Upper lobe of right lung (tissue), 1 donor: ENCODE measurements around the gene KCNN3. TPM values are rescaled to one million over a fixed set of nuclear protein-coding genes. Genes with fewer than 3 reads are reported as not detected.

Experiments used
- ATAC-seq: fragments of 200-7000 bp; cut with Tn5 transposase; one replicate; pipeline ENCODE4 v1.9.1; 2020; ENCODE audit warnings: mild to moderate bottlenecking, moderate library complexity
- DNase-seq: peaks from one replicate; pipeline ENCODE4 v3.0.0-alpha.2; 2020
- H3K27ac ChIP-seq: fragments of 200-600 bp; one replicate; pipeline ENCODE4 v1.8.0; 2022
- H3K27me3 ChIP-seq: fragments of 200-600 bp; one replicate; pipeline ENCODE4 v1.8.0; 2022; ENCODE audit warnings: mild to moderate bottlenecking
- H3K36me3 ChIP-seq: fragments of 200-600 bp; one replicate; pipeline ENCODE4 v1.8.0; 2022
- H3K4me1 ChIP-seq: fragments of 200-600 bp; one replicate; pipeline ENCODE4 v1.8.0; 2022
- H3K4me3 ChIP-seq: fragments of 200-600 bp; one replicate; pipeline ENCODE4 v1.8.0; 2022; ENCODE audit warnings: mild to moderate bottlenecking
- H3K9me3 ChIP-seq: fragments of 200-600 bp; one replicate; pipeline ENCODE4 v1.8.0; 2022
- CTCF ChIP-seq: fragments of 200-600 bp; IDR thresholded peaks from one replicate; pipeline ENCODE4 v1.8.0; 2022; ENCODE audit warnings: antibody characterized with exemption
- intact Hi-C: fragments of 100-400 bp; cut with DNase I; formaldehyde crosslinking; loops from one replicate; pipeline ENCODE4 v1.11.0; 2022
- total RNA-seq: library from RNA; stranded (reverse); fragmentation: NEBNext Ultra II Directional; extraction: Animal tissue kit (Norgen Biotek cat#: 25700); gene quantifications from one replicate; pipeline ENCODE4 v1.2.1, GENCODE V29; 2021
- donor health status: DM: no; HTN: yes; CAD: no; lungs with severe emphysema.

Gene KCNN3
- total RNA-seq, 1 donor from 2014 or later = 7.6 TPM

DNA sequence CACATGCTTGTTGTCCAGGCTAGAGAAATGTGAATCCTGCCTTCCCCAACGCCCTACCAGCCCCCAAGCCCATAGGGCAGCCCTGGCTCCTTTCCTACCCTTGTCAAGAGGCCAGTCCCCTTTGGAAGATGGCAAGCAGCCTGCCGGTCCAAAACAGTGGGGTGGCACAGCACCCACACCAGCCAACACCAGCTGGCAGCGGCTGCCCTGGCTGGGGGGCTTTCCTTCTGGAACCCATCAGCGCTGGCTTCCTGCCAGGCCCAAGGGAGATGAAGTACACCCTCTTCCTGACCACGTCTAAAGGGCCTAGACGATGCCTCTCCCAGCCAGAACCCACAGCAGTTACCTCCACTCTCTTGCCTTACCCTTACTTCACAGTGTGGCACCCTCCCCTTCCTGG is 24.2 kb downstream of the KCNN3 start:
- Histone ChIP-seq H3K4me3 (no peak overlapping the region), H3K9me3 (no peaks in the 10 kb centered on the region), H3K27me3 (no peaks in the 10 kb centered on the region), H3K36me3 (no peaks in the 10 kb centered on the region), H3K27ac (no peak overlapping the region), H3K4me1 (peaks cover 7% of the 10 kb centered on the region)
- intact Hi-C loops = no loop called here
- ATAC-seq (no peak), DNase-seq (no peak)
- TF ChIP-seq CTCF = no peak

GRCh38 chr1:154845174-154845573 is 24.9 kb downstream of the KCNN3 start:
- no peaks in the 10 kb centered on the region for H3K27me3 ChIP-seq
- DNase-seq = no peak
- peaks cover 14% of the 10 kb centered on the region for H3K4me1 ChIP-seq
- H3K4me3 ChIP-seq = no peak overlapping the region
- H3K36me3 ChIP-seq = no peaks in the 10 kb centered on the region
- no peak for TF ChIP-seq CTCF
- no peaks in the 10 kb centered on the region for H3K9me3 ChIP-seq
- no peak overlapping the region for H3K27ac ChIP-seq
- ATAC-seq = no peak
- intact Hi-C loops = no loop called here

DNA sequence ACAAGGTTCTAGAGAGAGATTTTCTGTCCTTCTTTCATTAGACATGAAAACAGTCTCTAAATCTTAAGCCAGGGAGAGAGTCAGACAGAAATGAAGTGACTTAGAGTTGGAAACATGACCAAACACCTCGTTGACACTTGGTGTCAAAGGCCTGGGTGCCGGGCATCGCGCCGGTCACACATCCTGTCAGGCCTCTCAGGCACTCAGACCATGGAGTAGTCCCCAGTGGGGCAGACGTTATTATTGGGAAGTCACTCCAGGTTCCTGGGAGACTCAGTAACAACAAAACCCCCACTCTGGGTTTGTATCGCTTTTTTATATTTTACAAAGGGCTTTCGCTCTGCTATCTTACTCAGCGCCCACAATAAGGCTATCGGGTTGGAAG is 25.8 kb downstream of the KCNN3 start:
- no peaks in the 10 kb centered on the region for H3K27me3 ChIP-seq
- H3K36me3 ChIP-seq = no peaks in the 10 kb centered on the region
- intact Hi-C loops = no loop called here
- no peak overlapping the region for H3K4me3 ChIP-seq
- DNase-seq (no peak), ATAC-seq (no peak)
- TF ChIP-seq CTCF = no peak
- peaks cover 21% of the 10 kb centered on the region for H3K4me1 ChIP-seq
- H3K27ac ChIP-seq = no peak overlapping the region
- H3K9me3 ChIP-seq = no peaks in the 10 kb centered on the region

DNA sequence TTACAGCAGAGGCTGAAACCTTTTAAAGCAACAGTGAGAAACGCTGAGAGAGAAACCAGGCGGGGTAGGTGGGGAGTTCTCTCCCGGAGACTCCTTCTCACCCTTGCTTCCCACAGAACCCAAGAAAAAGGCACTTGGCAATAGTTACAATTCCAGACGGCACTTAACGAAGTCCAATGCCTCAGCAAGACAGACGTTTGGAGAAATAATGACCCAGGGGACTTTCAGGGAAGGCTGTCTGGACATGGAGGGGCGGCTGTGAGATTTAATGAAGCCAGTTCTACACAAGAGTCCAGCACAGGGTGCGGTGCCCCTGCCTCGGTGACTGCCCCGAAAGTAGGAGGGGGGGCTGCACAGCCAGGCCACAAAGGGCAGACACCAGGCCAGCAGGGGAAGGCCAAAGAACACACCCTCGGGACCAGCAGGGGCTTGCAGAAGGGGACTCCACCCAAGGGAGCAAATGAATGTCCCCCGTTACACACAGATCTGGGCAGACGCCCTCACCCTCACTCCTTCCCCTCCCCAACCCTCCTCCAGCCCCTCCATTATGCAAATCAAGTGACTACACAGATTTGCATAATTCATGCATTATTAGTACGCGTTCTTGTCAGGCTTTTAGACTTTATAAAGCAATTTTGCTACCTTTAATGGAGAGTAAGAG is 26.3 kb downstream of the KCNN3 start:
- intact Hi-C loops = no loop called here
- DNase-seq = no peak
- no peak for ATAC-seq
- H3K36me3 ChIP-seq = no peaks in the 10 kb centered on the region
- H3K4me3 ChIP-seq = no peak overlapping the region
- H3K27me3 ChIP-seq = no peaks in the 10 kb centered on the region
- H3K9me3 ChIP-seq = no peaks in the 10 kb centered on the region
- no peak overlapping the region for H3K27ac ChIP-seq
- H3K4me1 ChIP-seq = peaks cover 24% of the 10 kb centered on the region
- TF ChIP-seq CTCF = no peak

- peaks cover 20% of the 10 kb centered on the region for H3K4me1 ChIP-seq
- no peak for TF ChIP-seq CTCF
- DNase-seq (no peak), ATAC-seq (no peak)
- H3K9me3 ChIP-seq = no peaks in the 10 kb centered on the region
- no peak overlapping the region for H3K4me3 ChIP-seq
- no peak overlapping the region for H3K27ac ChIP-seq
- no peaks in the 10 kb centered on the region for H3K36me3 ChIP-seq
- intact Hi-C loops = no loop called here
- no peaks in the 10 kb centered on the region for H3K27me3 ChIP-seq
Observed at GRCh38 chr1:154842635-154843034, 27.4 kb downstream of the KCNN3 start.

GRCh38 chr1:154841384-154841783 is 28.7 kb downstream of the KCNN3 start:
- intact Hi-C loops = no loop called here
- ATAC-seq (no peak), DNase-seq (no peak)
- Histone ChIP-seq H3K4me3 (no peak overlapping the region), H3K27me3 (no peaks in the 10 kb centered on the region), H3K9me3 (no peaks in the 10 kb centered on the region), H3K36me3 (no peaks in the 10 kb centered on the region), H3K4me1 (peaks cover 20% of the 10 kb centered on the region), H3K27ac (no peak overlapping the region)
- no peak for TF ChIP-seq CTCF
